Subcutaneous abdominal adipose tissue (tissue), 5 donors: ENCODE results near the gene SRGN.

Source experiments
- H3K27ac ChIP-seq: one replicate; pipeline ENCODE4 v1.7.0; 2013; ENCODE audit warnings: low read depth, mild to moderate bottlenecking, inconsistent platforms, low read length, moderate library complexity
- H3K27me3 ChIP-seq, 5 donors: one replicate each; pipeline ENCODE4 v1.7.0; 2013; ENCODE audit warnings: low read length in 5 of 5, inconsistent platforms in 1 of 5; ENCODE audit not compliant: control insufficient read depth in 5 of 5, insufficient read depth in 4 of 5
- H3K36me3 ChIP-seq, 5 donors: one replicate each; pipeline ENCODE4 v1.7.0; 2013; ENCODE audit warnings: low read length in 5 of 5; ENCODE audit not compliant: control insufficient read depth in 5 of 5, insufficient read depth in 5 of 5
- H3K4me1 ChIP-seq, 5 donors: one replicate each; pipeline ENCODE4 v1.7.0; 2013; ENCODE audit warnings: low read length in 5 of 5, mild to moderate bottlenecking in 3 of 5, moderate library complexity in 1 of 5; ENCODE audit not compliant: control insufficient read depth in 5 of 5, insufficient read depth in 5 of 5
- H3K4me3 ChIP-seq, 5 donors: one replicate each; pipeline ENCODE4 v1.7.0; 2013; ENCODE audit warnings: low read length in 5 of 5, low read depth in 1 of 5
- H3K9ac ChIP-seq, 5 donors: one replicate each; pipeline ENCODE4 v1.7.0; 2013; ENCODE audit warnings: low read length in 5 of 5, mild to moderate bottlenecking in 4 of 5, moderate library complexity in 3 of 5
- H3K9me3 ChIP-seq, 5 donors: one replicate each; pipeline ENCODE4 v1.7.0; 2013; ENCODE audit warnings: low read length in 5 of 5; ENCODE audit not compliant: control insufficient read depth in 5 of 5
- donor health status: healthy.
- donor health status: healthy.
- donor health status: healthy.
- donor health status: healthy.
- donor health status: healthy.

Gene SRGN

GRCh38 chr10:69049566-69049961 is 38.3 kb upstream of the SRGN start:
- Histone ChIP-seq H3K9me3 (no peaks in the 10 kb centered on the region), H3K4me3 (no peak overlapping the region), H3K27me3 (peaks cover 0 to 3% (median 0%) of the 10 kb centered on the region in 5 donors), H3K27ac (no peak overlapping the region), H3K9ac (no peak overlapping the region), H3K36me3 (no peaks in the 10 kb centered on the region), H3K4me1 (peaks cover 0 to 30% (median 20%) of the 10 kb centered on the region in 5 donors)

GRCh38 chr10:69051303-69051702 is 36.6 kb upstream of the SRGN start:
- H3K27me3 ChIP-seq, result peaks cover 0 to 3% (median 0%) of the 10 kb centered on the region in 5 donors
- no peak overlapping the region for H3K4me3 ChIP-seq
- H3K27ac ChIP-seq, result peak overlapping the region; percentile 13
- peaks cover 0 to 31% (median 25%) of the 10 kb centered on the region in 5 donors for H3K4me1 ChIP-seq
- H3K9me3 ChIP-seq, result no peaks in the 10 kb centered on the region
- no peaks in the 10 kb centered on the region for H3K36me3 ChIP-seq
- no peak overlapping the region for H3K9ac ChIP-seq

- Histone ChIP-seq H3K36me3 (no peaks in the 10 kb centered on the region), H3K4me1 (peaks cover 0 to 37% (median 31%) of the 10 kb centered on the region in 5 donors), H3K9me3 (no peaks in the 10 kb centered on the region), H3K27me3 (peaks cover 0 to 3% (median 0%) of the 10 kb centered on the region in 5 donors), H3K4me3 (peak overlapping the region in 1 of 5 donors; percentile 11), H3K27ac (peak overlapping the region; percentile 13), H3K9ac (no peak overlapping the region)
Observed at GRCh38 chr10:69051710-69052487, 36.0 kb upstream of the SRGN start.

- Histone ChIP-seq H3K9me3 (no peaks in the 10 kb centered on the region), H3K36me3 (no peaks in the 10 kb centered on the region), H3K4me1 (peaks cover 2 to 45% (median 36%) of the 10 kb centered on the region in 5 donors), H3K27ac (no peak overlapping the region), H3K4me3 (no peak overlapping the region), H3K9ac (no peak overlapping the region), H3K27me3 (peaks cover 0 to 3% (median 0%) of the 10 kb centered on the region in 5 donors)
Observed at GRCh38 chr10:69052736-69053135, 35.2 kb upstream of the SRGN start.

GRCh38 chr10:69055241-69055640 is 32.7 kb upstream of the SRGN start:
- Histone ChIP-seq H3K27ac (no peak overlapping the region), H3K4me3 (no peak overlapping the region), H3K36me3 (no peaks in the 10 kb centered on the region), H3K9ac (no peak overlapping the region), H3K4me1 (peaks cover 2 to 52% (median 38%) of the 10 kb centered on the region in 5 donors), H3K9me3 (no peaks in the 10 kb centered on the region), H3K27me3 (peaks cover 0 to 3% (median 0%) of the 10 kb centered on the region in 5 donors)

GRCh38 chr10:69056129-69056528 is 31.8 kb upstream of the SRGN start:
- H3K9ac ChIP-seq, result peak overlapping the region in 1 of 5 donors; percentile 55
- peak overlapping the region; percentile 74 for H3K27ac ChIP-seq
- peaks cover 0 to 3% (median 0%) of the 10 kb centered on the region in 5 donors for H3K27me3 ChIP-seq
- H3K4me3 ChIP-seq, result peak overlapping the region in 1 of 5 donors; percentile 4
- H3K4me1 ChIP-seq, result peaks cover 2 to 57% (median 42%) of the 10 kb centered on the region in 5 donors
- H3K36me3 ChIP-seq, result no peaks in the 10 kb centered on the region
- no peaks in the 10 kb centered on the region for H3K9me3 ChIP-seq

GRCh38 chr10:69056536-69057260 is 31.2 kb upstream of the SRGN start:
- Histone ChIP-seq H3K36me3 (no peaks in the 10 kb centered on the region), H3K4me3 (peak overlapping the region in 4 of 5 donors; percentile 4 to 45 (median 10)), H3K4me1 (peaks cover 3 to 56% (median 45%) of the 10 kb centered on the region in 5 donors), H3K9ac (peak overlapping the region in 3 of 5 donors; percentile 32 to 55 (median 52)), H3K27me3 (peaks cover 0 to 3% (median 0%) of the 10 kb centered on the region in 5 donors), H3K9me3 (no peaks in the 10 kb centered on the region), H3K27ac (peak overlapping the region; percentile 74)

GRCh38 chr10:69057261-69057950 is 30.5 kb upstream of the SRGN start:
- peaks cover 10 to 56% (median 46%) of the 10 kb centered on the region in 5 donors for H3K4me1 ChIP-seq
- H3K36me3 ChIP-seq, result no peaks in the 10 kb centered on the region
- peak overlapping the region; percentile 74 for H3K27ac ChIP-seq
- H3K27me3 ChIP-seq, result no peaks in the 10 kb centered on the region
- peak overlapping the region in 4 of 5 donors; percentile 32 to 55 (median 50) for H3K9ac ChIP-seq
- H3K9me3 ChIP-seq, result no peaks in the 10 kb centered on the region
- peak overlapping the region in 4 of 5 donors; percentile 4 to 45 (median 24) for H3K4me3 ChIP-seq

- peak overlapping the region in 3 of 5 donors; percentile 4 to 45 (median 35) for H3K4me3 ChIP-seq
- H3K9me3 ChIP-seq, result no peaks in the 10 kb centered on the region
- peaks cover 11 to 55% (median 45%) of the 10 kb centered on the region in 5 donors for H3K4me1 ChIP-seq
- peak overlapping the region; percentile 74 for H3K27ac ChIP-seq
- no peaks in the 10 kb centered on the region for H3K27me3 ChIP-seq
- H3K36me3 ChIP-seq, result no peaks in the 10 kb centered on the region
- peak overlapping the region in 4 of 5 donors; percentile 7 to 55 (median 40) for H3K9ac ChIP-seq
Observed at GRCh38 chr10:69057951-69058297, 30.0 kb upstream of the SRGN start.
